ENCODE results near the gene COL6A2. TPM values are rescaled to one million over a fixed set of nuclear protein-coding genes. Genes with fewer than 3 reads are reported as not detected.
A peak's percentile ranks its signal among the peaks of the same experiment; 100 is the strongest.
"Not testable (repeated sequence)": the region's sequence is repeated elsewhere in the genome, so short reads cannot be mapped to it uniquely, and the experiment has no call there.

Gene COL6A2
- total RNA-seq, 1 donor from 2014 or later = 5.2 TPM

- Histone ChIP-seq H3K79me2 (ENCODE audit: low read depth) (no peaks in the 10 kb centered on the region), H3K4me3 (no peak overlapping the region), H3K36me3 (no peaks in the 10 kb centered on the region), H3K9me3 (ENCODE audit: low read depth) (no peaks in the 10 kb centered on the region), H3F3A (ENCODE audit: low read depth) (no peaks in the 10 kb centered on the region), H3K4me2 (no peak overlapping the region), H3K27me3 (no peaks in the 10 kb centered on the region), H2AFZ (replicated peaks) (no peak overlapping the region), H3K27ac (no peak overlapping the region), H3K4me1 (no peaks in the 10 kb centered on the region), H3K9ac (no peak overlapping the region), H4K20me1 (ENCODE audit: low read depth) (no peaks in the 10 kb centered on the region)
- Mint-ChIP-seq H3K9me3 (peaks cover 25% of the 10 kb centered on the region), H3K4me3 (peak overlapping the region; percentile 16), H3K27me3 (ENCODE audit: insufficient read depth, low read depth) (peaks cover 16% of the 10 kb centered on the region), H3K36me3 (peaks cover 3% of the 10 kb centered on the region), H3K27ac (peak overlapping the region; percentile 93), H3K4me1 (peaks cover 18% of the 10 kb centered on the region)
- DNase-seq (ENCODE audit: low spot score) = no peak
- no peak for TF ChIP-seq EZH2 (IDR thresholded peaks at IDR 0.05)
- TF ChIP-seq EZH2phosphoT487 (IDR thresholded peaks at IDR 0.05) = no peak
- no peak for TF ChIP-seq CTCF (IDR thresholded peaks at IDR 0.05)
These were observed 40.1 kb upstream of the COL6A2 start for GRCh38 chr21:46057710-46058241.

GRCh38 chr21:46058431-46059145, 39.3 kb upstream of the COL6A2 start:
- Mint-ChIP-seq H3K36me3 (peaks cover 3% of the 10 kb centered on the region), H3K4me1 (peaks cover 18% of the 10 kb centered on the region), H3K9me3 (peaks cover 25% of the 10 kb centered on the region), H3K27ac (peak overlapping the region; percentile 74), H3K4me3 (peak overlapping the region; percentile 64), H3K27me3 (ENCODE audit: insufficient read depth, low read depth) (peaks cover 16% of the 10 kb centered on the region)
- no peaks in the 10 kb centered on the region for H3K9me3 ChIP-seq (ENCODE audit: low read depth)
- no peaks in the 10 kb centered on the region for H3K36me3 ChIP-seq
- no peak overlapping the region for H3K4me3 ChIP-seq
- no peaks in the 10 kb centered on the region for H3K4me1 ChIP-seq
- no peaks in the 10 kb centered on the region for H3F3A ChIP-seq (ENCODE audit: low read depth)
- H2AFZ ChIP-seq (replicated peaks) = no peak overlapping the region
- H3K4me2 ChIP-seq = no peak overlapping the region
- no peaks in the 10 kb centered on the region for H4K20me1 ChIP-seq (ENCODE audit: low read depth)
- H3K9ac ChIP-seq = no peak overlapping the region
- no peaks in the 10 kb centered on the region for H3K27me3 ChIP-seq
- DNase-seq (ENCODE audit: low spot score) = no peak
- TF ChIP-seq EZH2 (IDR thresholded peaks at IDR 0.05) (no peak), EZH2phosphoT487 (IDR thresholded peaks at IDR 0.05) (no peak), CTCF (IDR thresholded peaks at IDR 0.05) (no peak)
- no peaks in the 10 kb centered on the region for H3K79me2 ChIP-seq (ENCODE audit: low read depth)
- no peak overlapping the region for H3K27ac ChIP-seq

GRCh38 chr21:46059195-46059594, 38.7 kb upstream of the COL6A2 start:
- H3K4me3 ChIP-seq = no peak overlapping the region
- no peak overlapping the region for H3K4me3 Mint-ChIP-seq
- no peaks in the 10 kb centered on the region for H3K4me1 ChIP-seq
- H3K4me1 Mint-ChIP-seq = peaks cover 14% of the 10 kb centered on the region
- peaks cover 25% of the 10 kb centered on the region for H3K9me3 Mint-ChIP-seq
- no peak for DNase-seq (ENCODE audit: low spot score)
- H3K4me2 ChIP-seq = no peak overlapping the region
- H4K20me1 ChIP-seq (ENCODE audit: low read depth) = no peaks in the 10 kb centered on the region
- no peak overlapping the region for H3K9ac ChIP-seq
- H3K27ac ChIP-seq = no peak overlapping the region
- no peak overlapping the region for H2AFZ ChIP-seq (replicated peaks)
- H3K36me3 Mint-ChIP-seq = peaks cover 3% of the 10 kb centered on the region
- no peaks in the 10 kb centered on the region for H3K9me3 ChIP-seq (ENCODE audit: low read depth)
- peak overlapping the region; percentile 43 for H3K27ac Mint-ChIP-seq
- H3K79me2 ChIP-seq (ENCODE audit: low read depth) = no peaks in the 10 kb centered on the region
- H3K36me3 ChIP-seq = no peaks in the 10 kb centered on the region
- peaks cover 16% of the 10 kb centered on the region for H3K27me3 Mint-ChIP-seq (ENCODE audit: insufficient read depth, low read depth)
- no peaks in the 10 kb centered on the region for H3F3A ChIP-seq (ENCODE audit: low read depth)
- TF ChIP-seq EZH2 (IDR thresholded peaks at IDR 0.05) = no peak
- no peak for TF ChIP-seq CTCF (IDR thresholded peaks at IDR 0.05)
- no peak for TF ChIP-seq EZH2phosphoT487 (IDR thresholded peaks at IDR 0.05)
- no peaks in the 10 kb centered on the region for H3K27me3 ChIP-seq

GRCh38 chr21:46059711-46060455, 38.0 kb upstream of the COL6A2 start:
- not testable (repeated sequence) for H3K4me3 Mint-ChIP-seq; H3K4me1 ChIP-seq; H3K4me3 ChIP-seq; H3K27ac ChIP-seq; H3K79me2 ChIP-seq (ENCODE audit: low read depth); H3K9me3 ChIP-seq (ENCODE audit: low read depth); H2AFZ ChIP-seq (replicated peaks); H4K20me1 ChIP-seq (ENCODE audit: low read depth); H3K36me3 Mint-ChIP-seq; H3K27ac Mint-ChIP-seq; H3F3A ChIP-seq (ENCODE audit: low read depth); DNase-seq (ENCODE audit: low spot score); H3K36me3 ChIP-seq; H3K9ac ChIP-seq; H3K4me2 ChIP-seq; H3K27me3 ChIP-seq
- H3K9me3 Mint-ChIP-seq = peaks cover 24% of the 10 kb centered on the region
- peaks cover 14% of the 10 kb centered on the region for H3K27me3 Mint-ChIP-seq (ENCODE audit: insufficient read depth, low read depth)
- peaks cover 15% of the 10 kb centered on the region for H3K4me1 Mint-ChIP-seq

Data from neural progenitor cell (in vitro differentiated cells).